GM19193 (cell line): ENCODE results near the gene FAM180B.
A peak's percentile ranks its signal among the peaks of the same experiment; 100 is the strongest.

Experiments used
- POLR2A ChIP-seq: IDR thresholded peaks from 4 replicates; pipeline ENCODE4 v1.6.1; 2011; ENCODE audit not compliant: insufficient read depth, insufficient read length; ENCODE audit errors: extremely low read depth

Gene FAM180B

GRCh38 chr11:47586098-47586855 lies at the start of gene FAM180B:
Gene FAM180B (plus strand): TSS chr11:47586678. CDS start chr11:47586769, 91 bp downstream.
- no peak for TF ChIP-seq POLR2A

- no peak for TF ChIP-seq POLR2A
Measured at GRCh38 chr11:47536915-47537314, 49.6 kb upstream of the FAM180B start.

DNA sequence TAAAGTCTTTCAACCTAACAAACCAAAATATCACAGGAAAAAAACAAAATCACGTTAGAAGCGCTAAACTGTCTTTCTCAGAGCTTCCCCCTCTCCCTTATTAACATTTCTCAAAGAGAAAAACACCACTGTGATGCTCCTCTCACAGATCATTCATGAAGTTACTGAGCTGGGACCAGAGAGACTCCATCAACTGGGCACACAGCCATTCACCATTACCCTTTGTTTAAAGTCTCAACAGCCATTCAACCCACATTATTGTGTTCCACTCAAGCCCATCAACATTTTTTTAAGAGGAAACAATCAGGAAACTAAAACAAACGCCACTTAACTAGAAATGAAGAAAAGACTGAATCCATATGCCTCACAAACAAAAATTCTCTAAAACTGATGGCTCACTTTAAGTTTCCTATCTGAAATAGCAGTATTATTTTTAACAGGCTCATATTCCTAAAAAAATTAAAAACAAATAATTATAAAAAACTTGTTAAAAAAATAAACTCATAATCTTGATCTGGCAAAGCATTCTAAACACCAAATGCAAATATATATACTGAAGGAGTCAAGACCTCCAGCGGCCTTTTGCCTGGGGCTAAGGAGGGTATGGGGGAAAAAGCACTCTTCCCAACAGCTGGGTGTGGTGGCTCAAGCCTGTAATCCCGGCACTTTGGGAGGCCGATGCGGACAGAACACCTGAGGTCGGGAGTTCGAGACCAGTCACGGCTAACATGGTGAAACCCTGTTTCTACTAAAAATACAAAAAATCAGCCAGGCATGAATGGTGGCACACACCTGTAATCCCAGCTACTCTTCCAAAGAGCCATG lies 47.5 kb upstream of the FAM180B start:
- TF ChIP-seq POLR2A, result no peak

GRCh38 chr11:47539681-47540039 lies 46.8 kb upstream of the FAM180B start:
- TF ChIP-seq POLR2A, result no peak

DNA sequence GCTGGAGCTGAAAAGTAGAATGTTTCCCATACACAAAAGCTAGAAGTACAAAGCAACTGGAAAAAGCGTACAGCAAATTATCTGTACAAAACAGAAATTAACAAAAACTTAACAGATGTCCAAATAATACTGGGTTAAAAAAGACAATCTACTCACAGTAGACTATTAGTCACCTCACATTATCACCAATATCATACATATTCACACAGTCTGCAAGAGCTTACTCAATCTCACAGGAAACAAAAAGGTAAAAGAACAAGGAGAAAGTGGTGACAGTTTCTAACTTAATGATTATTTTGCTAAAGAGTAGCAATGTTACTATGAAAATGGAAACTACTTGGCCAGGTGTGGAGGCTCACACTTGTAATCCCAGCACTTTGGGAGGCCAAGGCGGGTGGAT lies 45.4 kb upstream of the FAM180B start:
- no peak for TF ChIP-seq POLR2A

GRCh38 chr11:47545298-47545697 lies 41.2 kb upstream of the FAM180B start:
- TF ChIP-seq POLR2A, result no peak

DNA sequence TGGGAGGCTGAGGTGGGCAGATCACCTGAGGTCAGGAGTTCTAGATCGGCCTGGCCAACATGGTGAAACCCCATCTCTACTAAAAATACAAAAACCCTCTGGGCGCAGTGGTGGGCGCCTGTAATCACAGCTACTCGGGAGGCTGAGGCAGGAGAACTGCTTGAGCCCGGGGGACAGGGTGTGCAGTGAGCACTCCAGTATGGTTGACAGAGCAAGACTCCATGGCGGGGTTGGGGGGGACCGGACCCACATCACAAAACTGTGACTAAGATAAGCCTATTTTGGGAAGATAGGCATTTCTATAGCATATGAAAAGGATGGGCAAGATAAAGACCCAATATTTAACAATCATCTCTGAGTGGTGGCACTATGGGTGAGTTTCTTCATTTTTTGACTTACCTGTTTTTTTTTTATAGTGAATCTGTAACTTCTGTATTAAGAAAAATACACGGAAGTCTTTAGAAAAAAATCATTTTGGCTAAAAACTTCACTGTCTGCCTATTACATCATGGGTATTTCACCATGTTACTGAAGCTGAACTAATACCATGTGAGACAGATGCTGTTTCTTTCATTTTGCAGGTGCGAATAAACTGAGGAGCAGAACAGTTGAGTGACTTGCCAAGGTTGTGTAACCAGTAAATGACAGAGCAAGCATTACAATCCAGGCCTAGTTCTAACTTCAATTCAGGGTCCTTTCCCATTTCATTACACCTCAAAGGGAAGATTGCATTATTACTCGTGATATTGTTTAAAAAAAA lies 36.0 kb upstream of the FAM180B start:
- no peak for TF ChIP-seq POLR2A

DNA sequence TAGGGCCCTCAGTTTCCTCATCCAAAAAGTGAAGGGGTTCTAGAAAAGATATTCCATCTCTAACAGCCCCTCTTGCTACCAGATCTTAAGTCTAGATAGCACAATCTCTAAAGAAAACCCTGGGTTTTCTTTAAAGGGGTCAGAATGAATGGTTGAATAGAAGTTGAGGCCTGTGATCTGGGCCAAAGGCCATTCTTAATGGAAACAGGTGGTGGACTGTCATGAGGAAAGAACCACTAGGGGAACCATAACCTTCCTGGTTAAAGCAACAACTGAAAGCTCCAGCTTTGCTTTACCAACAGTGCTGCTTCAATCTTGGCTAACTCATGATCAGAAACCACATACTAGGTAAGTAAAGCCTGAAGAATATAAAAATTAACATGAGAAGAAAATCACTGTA lies 35.4 kb upstream of the FAM180B start:
- TF ChIP-seq POLR2A, result no peak

DNA sequence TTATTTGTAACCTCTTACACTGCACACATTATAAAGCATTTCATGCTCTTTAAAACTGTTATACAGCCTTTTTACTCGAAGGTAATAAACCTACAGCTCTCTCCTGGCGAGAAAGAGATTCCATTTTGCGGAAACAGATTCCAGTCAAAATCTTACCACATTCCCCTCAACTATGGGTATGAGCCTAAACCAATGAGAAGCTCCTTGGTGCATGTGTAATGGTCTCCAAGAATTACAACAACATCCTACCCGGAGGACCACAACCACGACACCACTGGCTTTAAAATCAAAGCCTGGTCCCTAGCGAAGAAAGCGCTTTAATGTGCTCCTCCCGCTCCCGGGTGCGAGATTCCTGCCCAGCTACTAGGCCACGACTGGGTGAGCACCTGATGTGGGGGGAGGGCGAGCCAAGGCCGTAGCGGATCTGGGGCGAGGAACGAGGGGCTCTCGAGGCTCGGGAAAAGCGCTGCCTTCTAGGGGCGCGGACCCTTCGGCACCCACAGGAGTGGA lies 34.4 kb upstream of the FAM180B start:
- no peak for TF ChIP-seq POLR2A

DNA sequence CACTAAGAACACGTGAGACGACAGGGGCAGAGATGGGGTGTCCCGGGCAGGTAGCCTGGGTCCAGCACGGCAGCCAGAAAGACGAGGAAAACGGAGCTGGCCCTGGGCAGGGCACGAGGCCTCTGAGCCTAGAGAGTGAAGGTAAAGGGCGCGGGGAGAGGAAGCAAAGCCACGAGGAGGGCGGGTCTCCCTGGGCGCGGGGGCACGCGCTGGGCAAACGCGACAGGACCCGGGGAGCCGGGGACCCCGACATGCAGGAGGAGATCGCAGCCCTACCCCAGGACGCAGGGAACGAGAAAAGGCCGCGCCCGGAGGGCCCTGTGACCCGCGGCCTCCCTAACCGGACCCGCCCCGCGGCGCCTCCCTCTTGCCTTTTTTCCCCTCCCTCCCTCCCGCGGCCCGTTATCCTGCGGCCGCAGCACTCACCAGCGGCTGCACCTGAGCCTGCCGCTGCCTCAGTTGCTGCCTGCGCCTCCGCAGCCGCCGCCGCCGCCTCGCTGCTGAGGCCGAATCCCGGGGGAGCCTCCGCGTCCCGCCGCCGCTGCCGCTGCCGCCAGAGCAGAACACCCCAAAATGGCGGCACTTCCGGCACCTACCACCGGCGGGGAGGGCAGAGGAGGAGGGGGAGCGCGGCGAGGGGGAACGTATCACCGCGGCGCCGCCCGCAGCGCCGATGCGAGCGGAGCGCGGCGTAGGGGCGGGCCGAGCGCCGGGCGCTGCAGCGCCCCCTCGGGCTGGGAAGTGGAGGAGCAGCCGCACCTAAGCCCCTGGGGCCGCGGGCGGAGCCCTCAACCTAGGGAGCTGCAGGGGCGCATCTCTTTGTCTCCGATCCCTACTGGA lies 33.7 kb upstream of the FAM180B start, which contains the start of gene CELF1:
TSS of gene CELF1 (minus strand) at position 567 of the 840 bp plus-strand sequence. CDS start 53,609 bp downstream, outside the sequence.
- TF ChIP-seq POLR2A, result peak; percentile 79

DNA sequence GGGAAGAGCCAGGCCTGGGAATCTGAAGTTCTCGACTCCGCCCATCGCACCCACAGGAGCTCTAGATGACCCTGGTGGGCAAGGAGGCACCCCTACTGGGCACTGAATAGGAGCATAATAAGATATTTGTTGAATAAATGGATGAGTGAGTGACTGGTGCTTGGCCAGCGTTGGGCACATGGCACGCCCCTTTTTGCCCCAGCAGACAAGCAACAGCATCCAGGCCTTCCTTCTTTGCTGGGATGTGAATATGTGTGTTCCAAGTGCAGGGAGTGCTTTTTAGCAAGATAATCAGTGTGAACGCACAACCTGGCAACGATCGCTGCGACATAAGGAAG lies 33.1 kb upstream of the FAM180B start:
- no peak for TF ChIP-seq POLR2A

DNA sequence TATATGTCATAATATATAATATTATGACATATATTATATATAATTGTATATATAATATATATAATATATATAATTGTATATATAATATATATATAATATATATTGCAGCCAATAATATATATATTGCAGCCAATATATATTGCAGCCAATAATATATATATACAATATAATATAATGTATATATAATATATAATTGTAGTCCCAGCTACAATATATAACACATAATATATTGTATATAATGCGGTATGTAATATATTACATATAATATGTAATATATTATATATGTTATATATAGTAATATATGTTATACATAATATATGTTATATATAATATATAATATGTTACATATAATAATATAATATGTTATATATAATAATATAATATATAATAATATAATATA lies 27.8 kb upstream of the FAM180B start:
- no peak for TF ChIP-seq POLR2A

DNA sequence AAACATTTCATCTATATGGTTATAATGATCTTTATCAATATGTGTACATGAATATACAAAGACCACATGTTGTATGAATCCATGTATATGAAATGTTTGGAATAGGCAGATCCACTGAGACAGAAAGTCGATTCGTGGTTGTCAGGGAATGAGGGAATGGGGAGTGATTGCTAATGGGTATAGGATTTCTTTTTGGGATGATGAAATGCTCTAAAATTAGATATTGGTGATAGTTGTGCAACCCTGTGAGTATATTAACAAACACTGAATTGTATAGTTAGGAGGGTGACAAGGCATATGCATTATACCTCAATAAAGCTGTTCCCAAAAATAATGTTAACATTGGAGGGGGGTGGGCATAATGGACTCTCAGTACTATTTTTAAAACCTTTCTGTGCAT lies 26.1 kb upstream of the FAM180B start:
- no peak for TF ChIP-seq POLR2A

- TF ChIP-seq POLR2A, result no peak
Measured at GRCh38 chr11:47564933-47565339, 21.5 kb upstream of the FAM180B start.
